ENCODE data around the gene NCOA1. TPM values are rescaled to one million over a fixed set of nuclear protein-coding genes. Genes with fewer than 3 reads are reported as not detected.

NCOA1 gene
- total RNA-seq, 1 experiment from 2014 or later, result 37.1 TPM

DNA sequence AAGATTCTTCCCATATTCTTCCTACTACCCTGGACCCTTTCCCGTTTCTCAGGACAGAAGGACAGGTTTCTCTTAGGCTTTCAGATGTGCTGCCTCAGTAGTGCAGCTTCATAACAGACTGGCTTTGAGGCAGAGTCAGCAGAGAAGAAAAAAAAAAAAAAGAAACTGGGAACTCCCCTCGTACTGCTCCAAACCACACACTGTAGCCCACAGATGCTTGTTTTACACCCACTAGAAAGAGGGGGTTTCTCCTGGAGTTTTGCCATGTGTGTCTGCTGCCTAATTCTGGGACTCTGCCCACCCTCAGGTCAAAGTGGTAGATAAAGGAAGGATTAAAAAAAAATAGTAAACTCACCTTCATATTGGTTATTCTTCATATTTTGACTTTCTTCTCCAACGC is 95.9 kb downstream of the NCOA1 start:
- CTCF ChIA-PET, result no interaction called here
- Mint-ChIP-seq H3K27ac (ENCODE audit: unreplicated experiment) (peak overlapping the region; percentile 20), H3K36me3 (ENCODE audit: insufficient read depth, unreplicated experiment) (no peaks in the 10 kb centered on the region), H3K9me3 (ENCODE audit: unreplicated experiment) (no peaks in the 10 kb centered on the region), H3K27me3 (ENCODE audit: insufficient read depth, unreplicated experiment) (no peaks in the 10 kb centered on the region), H3K4me3 (ENCODE audit: unreplicated experiment) (no peak overlapping the region), H3K4me1 (ENCODE audit: low read depth, unreplicated experiment) (peaks cover 34% of the 10 kb centered on the region)
- Histone ChIP-seq H3K27me3 (replicated peaks; ENCODE audit: control insufficient read depth, insufficient read depth, low read length) (no peaks in the 10 kb centered on the region), H3K4me3 (ENCODE audit: low read depth, low read length) (no peak overlapping the region), H3K36me3 (ENCODE audit: control insufficient read depth, insufficient read depth, low read length) (no peaks in the 10 kb centered on the region; the same call in 1 of the 2 replicates), H3K4me1 (peaks cover 25% of the 10 kb centered on the region), H3K9me3 (no peaks in the 10 kb centered on the region)
- TF ChIP-seq, protein P1, sequence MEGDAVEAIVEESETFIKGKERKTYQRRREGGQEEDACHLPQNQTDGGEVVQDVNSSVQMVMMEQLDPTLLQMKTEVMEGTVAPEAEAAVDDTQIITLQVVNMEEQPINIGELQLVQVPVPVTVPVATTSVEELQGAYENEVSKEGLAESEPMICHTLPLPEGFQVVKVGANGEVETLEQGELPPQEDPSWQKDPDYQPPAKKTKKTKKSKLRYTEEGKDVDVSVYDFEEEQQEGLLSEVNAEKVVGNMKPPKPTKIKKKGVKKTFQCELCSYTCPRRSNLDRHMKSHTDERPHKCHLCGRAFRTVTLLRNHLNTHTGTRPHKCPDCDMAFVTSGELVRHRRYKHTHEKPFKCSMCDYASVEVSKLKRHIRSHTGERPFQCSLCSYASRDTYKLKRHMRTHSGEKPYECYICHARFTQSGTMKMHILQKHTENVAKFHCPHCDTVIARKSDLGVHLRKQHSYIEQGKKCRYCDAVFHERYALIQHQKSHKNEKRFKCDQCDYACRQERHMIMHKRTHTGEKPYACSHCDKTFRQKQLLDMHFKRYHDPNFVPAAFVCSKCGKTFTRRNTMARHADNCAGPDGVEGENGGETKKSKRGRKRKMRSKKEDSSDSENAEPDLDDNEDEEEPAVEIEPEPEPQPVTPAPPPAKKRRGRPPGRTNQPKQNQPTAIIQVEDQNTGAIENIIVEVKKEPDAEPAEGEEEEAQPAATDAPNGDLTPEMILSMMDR (IDR thresholded peaks at IDR 0.05; ENCODE audit: insufficient read depth in 1 of 2, low read depth in 1 of 2, low read length in 1 of 2, severe bottlenecking in 1 of 2, unreplicated experiment in 1 of 2), result no peak
- POLR2A ChIA-PET, result no interaction called here
- DNase-seq, result no peak
- intact Hi-C loops (cut with micrococcal nuclease; ENCODE audit: unreplicated experiment), result no loop called here
- BruUV-seq (replicated peaks), result no TSS peak

DNA sequence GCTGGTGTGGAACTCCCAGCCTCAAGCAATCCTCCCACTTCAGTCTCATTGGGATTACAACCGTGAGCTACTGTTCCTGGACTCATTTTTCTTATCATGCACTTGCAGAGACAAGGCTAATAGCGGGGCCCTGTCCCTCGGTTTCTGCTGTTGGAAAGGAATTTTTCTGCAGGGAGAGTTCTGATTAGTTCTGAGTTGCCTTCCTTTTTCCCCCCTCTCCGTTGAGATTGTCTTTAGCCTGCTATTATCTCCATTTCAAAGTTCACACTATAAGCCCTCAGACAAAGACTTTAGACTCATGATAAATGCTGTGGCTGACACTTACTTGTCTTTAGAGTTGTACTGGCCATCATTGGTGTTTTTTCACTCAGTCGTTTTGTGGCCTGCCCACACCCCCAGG is 97.2 kb downstream of the NCOA1 start:
- peak overlapping the region; percentile 49 for H3K27ac Mint-ChIP-seq (ENCODE audit: unreplicated experiment)
- CTCF ChIA-PET, result interaction anchor here (1.0 kb wide), 1 partner anchor 119 kb away, joined by 3 read pairs; no protein-coding TSS in a partner anchor

DNA sequence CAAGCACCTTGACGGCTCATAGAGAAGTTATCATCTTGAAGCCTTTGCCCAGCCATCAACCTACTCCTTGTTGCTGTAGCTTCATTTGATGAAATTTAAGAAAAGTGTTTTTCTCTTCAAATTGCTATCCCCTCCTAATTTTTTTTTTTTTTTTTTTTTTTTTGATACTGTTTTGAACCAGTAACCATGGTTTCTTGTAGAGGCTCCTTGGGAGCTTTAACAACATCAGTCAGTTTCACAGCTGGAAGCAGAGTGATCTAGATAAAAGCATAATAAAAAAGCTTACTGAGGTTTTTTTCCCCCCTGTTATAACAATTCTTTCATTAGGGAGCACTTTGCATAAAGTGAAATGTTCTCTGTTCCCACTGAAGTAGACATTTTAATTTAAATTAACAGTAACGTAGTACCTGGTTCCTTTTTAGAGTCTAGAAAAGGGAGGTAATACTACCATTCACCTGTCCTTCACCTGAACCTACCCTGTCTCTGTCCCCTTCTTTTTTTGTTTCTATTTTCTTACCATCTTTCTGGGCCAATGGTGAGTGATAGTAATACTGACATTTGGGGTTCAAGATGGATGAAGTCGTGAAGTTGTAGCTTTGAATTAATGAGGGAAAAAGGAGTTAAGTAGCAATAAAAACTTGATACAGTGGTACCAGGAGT is 101.5 kb downstream of the NCOA1 start:
- BruUV-seq (replicated peaks), result no TSS peak

More for the DNA sequence above, 97.2 kb downstream of the NCOA1 start:
- Mint-ChIP-seq H3K4me1 (ENCODE audit: low read depth, unreplicated experiment) (peaks cover 34% of the 10 kb centered on the region), H3K4me3 (ENCODE audit: unreplicated experiment) (peak overlapping the region; percentile 1), H3K9me3 (ENCODE audit: unreplicated experiment) (no peaks in the 10 kb centered on the region), H3K27me3 (ENCODE audit: insufficient read depth, unreplicated experiment) (no peaks in the 10 kb centered on the region), H3K36me3 (ENCODE audit: insufficient read depth, unreplicated experiment) (no peaks in the 10 kb centered on the region)
- no peaks in the 10 kb centered on the region for H3K9me3 ChIP-seq
- peaks cover 25% of the 10 kb centered on the region for H3K4me1 ChIP-seq
- peak; percentile 43 to 74 for DNase-seq
- H3K36me3 ChIP-seq (ENCODE audit: control insufficient read depth, insufficient read depth, low read length), result no peaks in the 10 kb centered on the region
- H3K4me3 ChIP-seq (ENCODE audit: low read depth, low read length), result no peak overlapping the region
- BruUV-seq (replicated peaks), result no TSS peak
- POLR2A ChIA-PET, result no interaction called here
- H3K27me3 ChIP-seq (replicated peaks; ENCODE audit: control insufficient read depth, insufficient read depth, low read length), result no peaks in the 10 kb centered on the region
- intact Hi-C loops (cut with micrococcal nuclease; ENCODE audit: unreplicated experiment), result no loop called here
- TF ChIP-seq, protein P1 (IDR thresholded peaks at IDR 0.05; ENCODE audit: insufficient read depth in 1 of 2, low read depth in 1 of 2, low read length in 1 of 2, severe bottlenecking in 1 of 2, unreplicated experiment in 1 of 2), result no peak

More for the DNA sequence above, 101.5 kb downstream of the NCOA1 start:
- H3K4me1 ChIP-seq, result peaks cover 31% of the 10 kb centered on the region
- intact Hi-C loops (cut with micrococcal nuclease; ENCODE audit: unreplicated experiment), result no loop called here
- no peaks in the 10 kb centered on the region for H3K27me3 Mint-ChIP-seq (ENCODE audit: insufficient read depth, unreplicated experiment)
- no peak overlapping the region for H3K4me3 ChIP-seq (ENCODE audit: low read depth, low read length)
- H3K4me1 Mint-ChIP-seq (ENCODE audit: low read depth, unreplicated experiment), result peaks cover 24% of the 10 kb centered on the region
- H3K9me3 ChIP-seq, result no peaks in the 10 kb centered on the region
- DNase-seq, result no peak
- ChIA-PET CTCF (interaction anchor here (0.7 kb wide), 1 partner anchor 96 kb away, joined by 3 read pairs; no protein-coding TSS in a partner anchor), POLR2A (no interaction called here)
- H3K36me3 Mint-ChIP-seq (ENCODE audit: insufficient read depth, unreplicated experiment), result no peaks in the 10 kb centered on the region
- TF ChIP-seq, protein P1 (IDR thresholded peaks at IDR 0.05; ENCODE audit: insufficient read depth in 1 of 2, low read depth in 1 of 2, low read length in 1 of 2, severe bottlenecking in 1 of 2, unreplicated experiment in 1 of 2), result no peak
- H3K27me3 ChIP-seq (replicated peaks; ENCODE audit: control insufficient read depth, insufficient read depth, low read length), result no peaks in the 10 kb centered on the region
- H3K9me3 Mint-ChIP-seq (ENCODE audit: unreplicated experiment), result no peaks in the 10 kb centered on the region
- no peak overlapping the region for H3K27ac Mint-ChIP-seq (ENCODE audit: unreplicated experiment)
- no peaks in the 10 kb centered on the region for H3K36me3 ChIP-seq (ENCODE audit: control insufficient read depth, insufficient read depth, low read length)
- no peak overlapping the region for H3K4me3 Mint-ChIP-seq (ENCODE audit: unreplicated experiment)

All from Caco-2 (cell line).